A549 (cell line): ENCODE measurements around the gene SHBG.

Experiments
- CEBPB ChIP-seq, 2 experiments: fragments of >200 bp in 1 of 2; sonication (Bioruptor Twin) in 1 of 2; formaldehyde crosslinking in 1 of 2; IDR thresholded peaks; 2 replicates each; pipeline ENCODE4 v1.6.1; 2012 to 2016
- CHD2 ChIP-seq: fragments of 150-350 bp; IDR thresholded peaks from 2 replicates; pipeline ENCODE4 v1.6.1; 2014; ENCODE audit warnings: low read length; ENCODE audit not compliant: partially characterized antibody
- FOSL2 ChIP-seq, 2 experiments: fragments of 450-650 bp in 1 of 2; fragments of >200 bp in 1 of 2; sonication (Bioruptor Twin) in 1 of 2; formaldehyde crosslinking; IDR thresholded peaks; 2 replicates each; pipeline versions ENCODE4 v1.5.0 to v1.6.1; 2016 to 2020; ENCODE audit warnings: mild to moderate bottlenecking in 1 of 2, moderate library complexity in 1 of 2
- KDM5A ChIP-seq: fragments of 200-600 bp; sonication (generic); IDR thresholded peaks from 2 replicates; pipeline ENCODE4 v1.6.1; 2016; ENCODE audit warnings: antibody characterized with exemption, mild to moderate bottlenecking
- POLR2A ChIP-seq: IDR thresholded peaks from 2 replicates; pipeline ENCODE4 v1.6.1; 2012; ENCODE audit warnings: mild to moderate bottlenecking, low read length
- TF ChIP-seq, protein P1 (sequence below): fragments of 250-450 bp; sonication (Bioruptor Pico); IDR thresholded peaks from 2 replicates; pipeline ENCODE4 v1.5.0; 2020; ENCODE audit warnings: low read depth, mild to moderate bottlenecking, moderate library complexity
- TF ChIP-seq, protein P2 (sequence below): fragments of >200 bp; sonication (Bioruptor Twin); formaldehyde crosslinking; IDR thresholded peaks from 3 replicates; pipeline ENCODE4 v1.5.1; 2016

DNA sequence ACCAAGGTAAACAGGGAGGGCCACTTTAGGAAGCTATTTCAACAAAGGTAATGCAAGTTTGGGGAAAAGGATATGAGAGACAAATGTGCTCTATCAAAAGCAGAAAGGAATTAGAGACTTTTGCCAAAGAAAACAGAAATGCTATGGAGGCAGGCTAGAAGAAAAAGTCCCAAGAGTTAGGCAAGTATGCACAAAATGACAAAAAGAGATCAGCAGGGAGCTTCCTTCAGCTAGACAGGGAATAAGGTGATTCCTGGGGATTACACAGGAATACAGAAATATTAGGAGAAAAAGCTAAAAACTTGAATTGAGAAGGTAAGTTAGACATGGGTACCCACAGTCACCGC lies 17.7 kb upstream of the SHBG start:
- TF ChIP-seq KDM5A (no peak), FOSL2 (IDR thresholded peaks at IDR 0.05) (no peak), FOSL2 (CRISPR knock-in tag; IDR thresholded peaks at IDR 0.05) (no peak), CHD2 (no peak), POLR2A (no peak), CEBPB (IDR thresholded peaks at IDR 0.05) (no peak)
- TF ChIP-seq, protein P1, sequence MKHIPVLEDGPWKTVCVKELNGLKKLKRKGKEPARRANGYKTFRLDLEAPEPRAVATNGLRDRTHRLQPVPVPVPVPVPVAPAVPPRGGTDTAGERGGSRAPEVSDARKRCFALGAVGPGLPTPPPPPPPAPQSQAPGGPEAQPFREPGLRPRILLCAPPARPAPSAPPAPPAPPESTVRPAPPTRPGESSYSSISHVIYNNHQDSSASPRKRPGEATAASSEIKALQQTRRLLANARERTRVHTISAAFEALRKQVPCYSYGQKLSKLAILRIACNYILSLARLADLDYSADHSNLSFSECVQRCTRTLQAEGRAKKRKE (CRISPR knock-in tag): no peak
- TF ChIP-seq, protein P2, sequence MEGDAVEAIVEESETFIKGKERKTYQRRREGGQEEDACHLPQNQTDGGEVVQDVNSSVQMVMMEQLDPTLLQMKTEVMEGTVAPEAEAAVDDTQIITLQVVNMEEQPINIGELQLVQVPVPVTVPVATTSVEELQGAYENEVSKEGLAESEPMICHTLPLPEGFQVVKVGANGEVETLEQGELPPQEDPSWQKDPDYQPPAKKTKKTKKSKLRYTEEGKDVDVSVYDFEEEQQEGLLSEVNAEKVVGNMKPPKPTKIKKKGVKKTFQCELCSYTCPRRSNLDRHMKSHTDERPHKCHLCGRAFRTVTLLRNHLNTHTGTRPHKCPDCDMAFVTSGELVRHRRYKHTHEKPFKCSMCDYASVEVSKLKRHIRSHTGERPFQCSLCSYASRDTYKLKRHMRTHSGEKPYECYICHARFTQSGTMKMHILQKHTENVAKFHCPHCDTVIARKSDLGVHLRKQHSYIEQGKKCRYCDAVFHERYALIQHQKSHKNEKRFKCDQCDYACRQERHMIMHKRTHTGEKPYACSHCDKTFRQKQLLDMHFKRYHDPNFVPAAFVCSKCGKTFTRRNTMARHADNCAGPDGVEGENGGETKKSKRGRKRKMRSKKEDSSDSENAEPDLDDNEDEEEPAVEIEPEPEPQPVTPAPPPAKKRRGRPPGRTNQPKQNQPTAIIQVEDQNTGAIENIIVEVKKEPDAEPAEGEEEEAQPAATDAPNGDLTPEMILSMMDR: no peak
